IPS-NIHi7 (cell line): Measurements from ENCODE around the gene RRAS.

Experiments
- DNase-seq: peaks from one replicate; pipeline ENCODE4 v3.0.0; 2012; ENCODE audit warnings: mixed read lengths; ENCODE audit errors: extremely low spot score

RRAS gene

GRCh38 chr19:49594993-49595818 lies 44.7 kb downstream of the RRAS start:
- DNase-seq = no peak

GRCh38 chr19:49594157-49594992 lies 45.6 kb downstream of the RRAS start:
- no peak for DNase-seq

- peak; percentile 100 for DNase-seq
Observed at GRCh38 chr19:49593233-49594113, 46.5 kb downstream of the RRAS start.

GRCh38 chr19:49592486-49593232 lies 47.3 kb downstream of the RRAS start:
- no peak for DNase-seq

- no peak for DNase-seq
Observed at GRCh38 chr19:49591731-49592485, 48.0 kb downstream of the RRAS start.

- peak; percentile 72 for DNase-seq
Observed at GRCh38 chr19:49590971-49591730, 48.8 kb downstream of the RRAS start, which contains the start of gene PRR12. Gene PRR12 (plus strand): TSS chr19:49591182. CDS start chr19:49591655, 473 bp downstream.

GRCh38 chr19:49590071-49590970 lies 49.6 kb downstream of the RRAS start:
- DNase-seq = peak; percentile 95

GRCh38 chr19:49589502-49589905 lies 50.4 kb downstream of the RRAS start:
- DNase-seq = no peak

GRCh38 chr19:49588365-49589122 lies 51.4 kb downstream of the RRAS start:
- DNase-seq = no peak

GRCh38 chr19:49587227-49587626 lies 52.7 kb downstream of the RRAS start:
- no peak for DNase-seq
